Heart left ventricle (tissue), 16 donors: Measurements from ENCODE around the gene DNAJB12. TPM values are rescaled to one million over a fixed set of nuclear protein-coding genes. Genes with fewer than 3 reads are reported as not detected.
"Not testable (repeated sequence)": the region's sequence is repeated elsewhere in the genome, so short reads cannot be mapped to it uniquely, and the experiment has no call there.

Experiments
- ATAC-seq, 4 donors: fragments of 200-7000 bp; cut with Tn5 transposase; one replicate each; pipeline ENCODE4 v1.9.1; 2020 to 2022; ENCODE audit warnings: moderate library complexity in 4 of 4, mild to moderate bottlenecking in 3 of 4, moderate number of reproducible peaks in 1 of 4
- DNase-seq, 5 donors: peaks; one replicate each; pipeline ENCODE4 v3.0.0-alpha.2; 2020
- H3K27ac ChIP-seq, 12 donors: fragments of 200-600 bp; sonication (generic) in 4 of 12; one replicate each; pipeline versions ENCODE4 v1.5.0 to v1.8.0; 2016 to 2022; ENCODE audit warnings: mild to moderate bottlenecking in 2 of 12
- H3K27me3 ChIP-seq, 9 donors: fragments of 200-600 bp; sonication (generic) in 2 of 9; one replicate each; pipeline versions ENCODE4 v1.5.1 to v1.8.0; 2016 to 2022; ENCODE audit warnings: mild to moderate bottlenecking in 3 of 9
- H3K36me3 ChIP-seq, 9 donors: fragments of 200-600 bp; sonication (generic) in 2 of 9; one replicate each; pipeline versions ENCODE4 v1.5.0 to v1.8.0; 2018 to 2022; ENCODE audit warnings: mild to moderate bottlenecking in 2 of 9
- H3K4me1 ChIP-seq, 12 donors: fragments of 200-600 bp; sonication (generic) in 4 of 12; one replicate each; pipeline versions ENCODE4 v1.5.0 to v1.8.0; 2016 to 2022; ENCODE audit warnings: mild to moderate bottlenecking in 3 of 12
- H3K4me3 ChIP-seq, 12 donors: fragments of 200-600 bp; sonication (generic) in 4 of 12; one replicate each; pipeline versions ENCODE4 v1.5.0 to v1.8.0; 2017 to 2022; ENCODE audit warnings: mild to moderate bottlenecking in 9 of 12, moderate library complexity in 4 of 12
- H3K9me3 ChIP-seq, 12 donors: fragments of 200-600 bp; sonication (generic) in 4 of 12; one replicate each; pipeline versions ENCODE4 v1.5.0 to v1.8.0; 2016 to 2022; ENCODE audit warnings: mild to moderate bottlenecking in 1 of 12
- CTCF ChIP-seq, 12 donors: fragments of 200-600 bp; sonication (generic) in 4 of 12; IDR thresholded peaks; one replicate each; pipeline versions ENCODE4 v1.5.0 to v1.8.0; 2018 to 2022; ENCODE audit warnings: antibody characterized with exemption in 12 of 12, mild to moderate bottlenecking in 5 of 12
- POLR2A ChIP-seq, 2 donors: fragments of 450-650 bp; IDR thresholded peaks; one replicate each; pipeline ENCODE4 v1.6.1; 2017; ENCODE audit warnings: antibody characterized with exemption in 2 of 2, mild to moderate bottlenecking in 2 of 2, moderate library complexity in 2 of 2
- WGBS, 4 donors: extraction: QIAGEN DNeasy Blood & Tissue Kit in 2 of 4; methylation state at CpG; one replicate each; pipeline versions ENCODE4 v1.1.5 to v1.1.7; 2013 to 2018; 5-methylcytosine and 5-hydroxymethylcytosine counted together
- intact Hi-C, 10 donors: fragments of 100-400 bp; cut with DNase I; formaldehyde crosslinking; loops; one replicate each; pipeline versions ENCODE4 v1.11.1 to v1.14.2; 2022
- polyA plus RNA-seq, 2 donors: library from polyadenylated mRNA; stranded (reverse); fragments of 200-250 nt; gene quantifications; one replicate each; pipeline ENCODE4 v1.2.3, GENCODE V29; 2013
- total RNA-seq, 9 donors: library from RNA; depleted of rRNA in 2 of 9; stranded (reverse); fragments of >200 nt in 2 of 9; fragmentation: NEBNext Ultra II Directional in 3 of 9; extraction: Animal tissue kit (Norgen Biotek cat#: 25700) in 3 of 9; gene quantifications; one replicate each; pipeline versions ENCODE4 v1.1.0 to v1.2.4, GENCODE V29; 2016 to 2023
- donor health status: ischemic (EF 13 %, LVEDD 7.1; RV severe dilation, severe dysfunction).
- donor health status: healthy with polysubstance abuse.
- donor health status: DM: no; HTN: yes; CAD: no.
- donor health status: DM: no; HTN: no; CAD: no.
- donor health status: ischemic (EF 25% LVEDD 6.9; RV normal size, moderate dysfunction).
- donor health status: ischemic (EF 25% LVEDD 5.7; RV mildly dilated, moderate dysfunction).
- donor health status: healthy.
- donor health status: DM: yes; HTN: yes; CAD: no.
- donor health status: ischemic (EF 35%, LVEDD 5.7; RV mildly dilated, moderate dysfunction).
- donor health status: nonischemic (EF 11% LVEDD 7.7; RV severe dilation, severe dysfunction).
- donor health status: DM: yes; HTN: yes; CAD: no.
- donor health status: PGD.
- donor health status: ischemic (EF 29% LVEDD 5.4; RV normal size, mild dysfunction).
- donor health status: nonischemic (EF 23%, LVEDD 6.1; RV moderate dilation, normal function).

DNAJB12 gene
- total and polyA plus RNA-seq, 11 donors = 21.1 to 42.5 (median 29.1) TPM

- no peak for ATAC-seq
- intact Hi-C loops = loop anchor here in 1 of 10 donors (10.0 kb wide), 1 partner anchor 459 kb away; no protein-coding TSS in a partner anchor
- WGBS, 4 donors = 86 to 94% (median 91%) methylated on average over 4 of the region's 4 CpGs
Observed at GRCh38 chr10:72385724-72386123, 31.0 kb upstream of the DNAJB12 start.

GRCh38 chr10:72384982-72385381 is 30.3 kb upstream of the DNAJB12 start:
- intact Hi-C loops = loop anchor here in 1 of 10 donors (10.0 kb wide), 1 partner anchor 460 kb away; no protein-coding TSS in a partner anchor
- H3K36me3 ChIP-seq, H3K4me3 ChIP-seq, ATAC-seq, H3K4me1 ChIP-seq, H3K9me3 ChIP-seq, DNase-seq, H3K27ac ChIP-seq, H3K27me3 ChIP-seq: not testable (repeated sequence)
- WGBS, 4 donors = 86 to 88% (median 88%) methylated on average over 7 of the region's 7 CpGs

More at GRCh38 chr10:72385724-72386123, 31.0 kb upstream of the DNAJB12 start:
- H3K9me3 ChIP-seq = no peaks in the 10 kb centered on the region
- DNase-seq = no peak
- peaks cover 0 to 4% (median 0%) of the 10 kb centered on the region in 9 donors for H3K36me3 ChIP-seq
- H3K4me3 ChIP-seq = no peak overlapping the region
- TF ChIP-seq POLR2A (IDR thresholded peaks at IDR 0.05) = no peak
- no peak for TF ChIP-seq CTCF (IDR thresholded peaks at IDR 0.05)
- no peaks in the 10 kb centered on the region for H3K27me3 ChIP-seq
- H3K4me1 ChIP-seq = no peaks in the 10 kb centered on the region
- no peak overlapping the region for H3K27ac ChIP-seq

GRCh38 chr10:72379776-72380175 is 25.1 kb upstream of the DNAJB12 start:
- Histone ChIP-seq H3K36me3 (peaks cover 0 to 15% (median 7%) of the 10 kb centered on the region in 9 donors), H3K9me3 (no peaks in the 10 kb centered on the region), H3K4me3 (no peak overlapping the region), H3K27ac (no peak overlapping the region), H3K4me1 (no peaks in the 10 kb centered on the region), H3K27me3 (no peaks in the 10 kb centered on the region)
- TF ChIP-seq POLR2A (IDR thresholded peaks at IDR 0.05) = no peak
- no peak for TF ChIP-seq CTCF (IDR thresholded peaks at IDR 0.05)
- ATAC-seq (peak in 2 of 4 donors; percentile 22 to 47), DNase-seq (no peak)
- WGBS, 4 donors = 65 to 73% (median 70%) methylated on average over 2 of the region's 2 CpGs
- intact Hi-C loops = loop anchor here in 1 of 10 donors (10.0 kb wide), 1 partner anchor 465 kb away; no protein-coding TSS in a partner anchor

- H3K4me3 ChIP-seq = no peak overlapping the region
- ATAC-seq (no peak), DNase-seq (no peak)
- TF ChIP-seq CTCF (IDR thresholded peaks at IDR 0.05) (no peak), POLR2A (IDR thresholded peaks at IDR 0.05) (no peak)
- no peak overlapping the region for H3K27ac ChIP-seq
- intact Hi-C loops = no loop called here
- H3K4me1 ChIP-seq = no peaks in the 10 kb centered on the region
- no peaks in the 10 kb centered on the region for H3K27me3 ChIP-seq
- peaks cover 0 to 22% (median 8%) of the 10 kb centered on the region in 9 donors for H3K36me3 ChIP-seq
- no peaks in the 10 kb centered on the region for H3K9me3 ChIP-seq
- WGBS, 4 donors = 88 to 98% (median 97%) methylated on average over 2 of the region's 2 CpGs
Observed at GRCh38 chr10:72379062-72379461, 24.3 kb upstream of the DNAJB12 start.

- no peak overlapping the region for H3K4me3 ChIP-seq
- no peaks in the 10 kb centered on the region for H3K9me3 ChIP-seq
- no peak for TF ChIP-seq POLR2A (IDR thresholded peaks at IDR 0.05)
- TF ChIP-seq CTCF (IDR thresholded peaks at IDR 0.05) = peak in 3 of 12 donors; percentile 3 to 10 (median 6)
- intact Hi-C loops = no loop called here
- DNase-seq = no peak
- peak in 1 of 4 donors; percentile 51 for ATAC-seq
- no peaks in the 10 kb centered on the region for H3K4me1 ChIP-seq
- no peaks in the 10 kb centered on the region for H3K27me3 ChIP-seq
- H3K36me3 ChIP-seq = peaks cover 0 to 45% (median 11%) of the 10 kb centered on the region in 9 donors
- 66 to 71% (median 68%) methylated on average over 5 of the region's 5 CpGs for WGBS, 4 donors
- H3K27ac ChIP-seq = no peak overlapping the region
Observed at GRCh38 chr10:72375585-72375984, 20.9 kb upstream of the DNAJB12 start.
